ENCODE data around the gene GUK1. TPM values are rescaled to one million over a fixed set of nuclear protein-coding genes. Genes with fewer than 3 reads are reported as not detected.

Gene GUK1
- total RNA-seq, 1 donor from 2014 or later, result 299 TPM

- DNase-seq (ENCODE audit: extremely low spot score in 2 of 2), result no peak
- no peaks in the 10 kb centered on the region for H3K36me3 ChIP-seq
- H3K27me3 ChIP-seq, result no peaks in the 10 kb centered on the region
- no peak overlapping the region for H3K4me3 ChIP-seq
- H3K4me1 ChIP-seq, result no peaks in the 10 kb centered on the region
- intact Hi-C loops (cut with DNase I), result no loop called here
- no peaks in the 10 kb centered on the region for H3K9me3 ChIP-seq
- TF ChIP-seq POLR2A (IDR thresholded peaks at IDR 0.05), result no peak
- no peak for TF ChIP-seq CTCF (IDR thresholded peaks at IDR 0.05)
- no peak for TF ChIP-seq POLR2AphosphoS5 (IDR thresholded peaks at IDR 0.05; ENCODE audit: insufficient read depth in 1 of 2, low read depth in 1 of 2)
- no peak overlapping the region for H3K27ac ChIP-seq
Measured at GRCh38 chr1:228190182-228190581, 50.1 kb downstream of the GUK1 start.

DNA sequence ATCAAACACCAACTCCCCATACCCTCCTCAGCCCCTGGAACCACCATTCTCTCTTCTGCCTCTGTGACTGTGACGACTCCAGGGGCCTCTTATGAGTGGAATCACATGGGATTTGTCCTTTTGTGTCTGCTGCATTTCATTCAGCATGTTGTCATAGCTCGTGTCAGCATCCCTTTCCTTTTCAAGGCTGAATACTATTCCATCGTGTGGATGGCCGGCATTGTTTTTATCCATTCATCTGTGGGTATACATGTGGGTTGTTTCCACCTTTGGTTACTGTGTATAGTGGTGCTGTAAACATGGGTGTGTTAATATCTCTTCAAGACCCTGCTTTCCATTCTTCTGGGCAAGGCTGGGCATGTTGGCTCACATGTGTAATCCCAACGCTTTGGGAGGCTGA is 50.7 kb downstream of the GUK1 start:
- no peaks in the 10 kb centered on the region for H3K9me3 ChIP-seq
- no peaks in the 10 kb centered on the region for H3K27me3 ChIP-seq
- TF ChIP-seq POLR2AphosphoS5 (IDR thresholded peaks at IDR 0.05; ENCODE audit: insufficient read depth in 1 of 2, low read depth in 1 of 2) (no peak), POLR2A (IDR thresholded peaks at IDR 0.05) (no peak), CTCF (IDR thresholded peaks at IDR 0.05) (no peak)
- H3K36me3 ChIP-seq, result no peaks in the 10 kb centered on the region
- no peaks in the 10 kb centered on the region for H3K4me1 ChIP-seq
- no peak for DNase-seq (ENCODE audit: extremely low spot score in 2 of 2)
- no peak overlapping the region for H3K27ac ChIP-seq
- intact Hi-C loops (cut with DNase I), result no loop called here
- H3K4me3 ChIP-seq, result no peak overlapping the region

- DNase-seq (ENCODE audit: extremely low spot score in 2 of 2), result no peak
- H3K9me3 ChIP-seq, result peaks cover 12% of the 10 kb centered on the region
- H3K4me1 ChIP-seq, result no peaks in the 10 kb centered on the region
- H3K27me3 ChIP-seq, result no peaks in the 10 kb centered on the region
- no peak overlapping the region for H3K27ac ChIP-seq
- no peak overlapping the region for H3K4me3 ChIP-seq
- intact Hi-C loops (cut with DNase I), result no loop called here
- H3K36me3 ChIP-seq, result peaks cover 0 to 5% of the 10 kb centered on the region in 2 donors
- TF ChIP-seq CTCF (IDR thresholded peaks at IDR 0.05) (no peak), POLR2AphosphoS5 (IDR thresholded peaks at IDR 0.05; ENCODE audit: insufficient read depth in 1 of 2, low read depth in 1 of 2) (no peak), POLR2A (IDR thresholded peaks at IDR 0.05) (no peak)
Measured at GRCh38 chr1:228194436-228194835, 54.4 kb downstream of the GUK1 start.

GRCh38 chr1:228194921-228195812 is 55.1 kb downstream of the GUK1 start:
- Histone ChIP-seq H3K4me3 (no peak overlapping the region), H3K36me3 (peaks cover 0 to 5% of the 10 kb centered on the region in 2 donors), H3K4me1 (no peaks in the 10 kb centered on the region), H3K9me3 (peaks cover 14% of the 10 kb centered on the region), H3K27ac (no peak overlapping the region), H3K27me3 (no peaks in the 10 kb centered on the region)
- TF ChIP-seq POLR2A (IDR thresholded peaks at IDR 0.05) (no peak), CTCF (IDR thresholded peaks at IDR 0.05) (no peak), POLR2AphosphoS5 (IDR thresholded peaks at IDR 0.05; ENCODE audit: insufficient read depth in 1 of 2, low read depth in 1 of 2) (no peak)
- intact Hi-C loops (cut with DNase I), result no loop called here
- DNase-seq (ENCODE audit: extremely low spot score in 2 of 2), result no peak

GRCh38 chr1:228197555-228198147 is 57.6 kb downstream of the GUK1 start:
- DNase-seq (ENCODE audit: extremely low spot score in 2 of 2), result no peak
- H3K27ac ChIP-seq, result no peak overlapping the region

More at GRCh38 chr1:228197555-228198147, 57.6 kb downstream of the GUK1 start:
- TF ChIP-seq CTCF (IDR thresholded peaks at IDR 0.05) (no peak), POLR2AphosphoS5 (IDR thresholded peaks at IDR 0.05; ENCODE audit: insufficient read depth in 1 of 2, low read depth in 1 of 2) (no peak), POLR2A (IDR thresholded peaks at IDR 0.05) (no peak)
- Histone ChIP-seq H3K4me3 (no peak overlapping the region), H3K9me3 (peaks cover 14% of the 10 kb centered on the region), H3K4me1 (no peaks in the 10 kb centered on the region), H3K27me3 (no peaks in the 10 kb centered on the region), H3K36me3 (peaks cover 0 to 5% of the 10 kb centered on the region in 2 donors)
- intact Hi-C loops (cut with DNase I), result no loop called here

Data from vagina (tissue), 2 donors.